GM10266 (cell line): ENCODE results near the gene COL20A1.

Experiments
- DNase-seq: peaks from one replicate; pipeline ENCODE4 v3.0.0; 2012; ENCODE audit errors: extremely low spot score
- TF ChIP-seq, protein P1 (sequence below): IDR thresholded peaks from 2 replicates; pipeline ENCODE4 v1.5.1; 2012; ENCODE audit warnings: mild to moderate bottlenecking, low read depth; ENCODE audit not compliant: control insufficient read depth, insufficient read depth; ENCODE audit errors: missing control alignments

COL20A1 gene

DNA sequence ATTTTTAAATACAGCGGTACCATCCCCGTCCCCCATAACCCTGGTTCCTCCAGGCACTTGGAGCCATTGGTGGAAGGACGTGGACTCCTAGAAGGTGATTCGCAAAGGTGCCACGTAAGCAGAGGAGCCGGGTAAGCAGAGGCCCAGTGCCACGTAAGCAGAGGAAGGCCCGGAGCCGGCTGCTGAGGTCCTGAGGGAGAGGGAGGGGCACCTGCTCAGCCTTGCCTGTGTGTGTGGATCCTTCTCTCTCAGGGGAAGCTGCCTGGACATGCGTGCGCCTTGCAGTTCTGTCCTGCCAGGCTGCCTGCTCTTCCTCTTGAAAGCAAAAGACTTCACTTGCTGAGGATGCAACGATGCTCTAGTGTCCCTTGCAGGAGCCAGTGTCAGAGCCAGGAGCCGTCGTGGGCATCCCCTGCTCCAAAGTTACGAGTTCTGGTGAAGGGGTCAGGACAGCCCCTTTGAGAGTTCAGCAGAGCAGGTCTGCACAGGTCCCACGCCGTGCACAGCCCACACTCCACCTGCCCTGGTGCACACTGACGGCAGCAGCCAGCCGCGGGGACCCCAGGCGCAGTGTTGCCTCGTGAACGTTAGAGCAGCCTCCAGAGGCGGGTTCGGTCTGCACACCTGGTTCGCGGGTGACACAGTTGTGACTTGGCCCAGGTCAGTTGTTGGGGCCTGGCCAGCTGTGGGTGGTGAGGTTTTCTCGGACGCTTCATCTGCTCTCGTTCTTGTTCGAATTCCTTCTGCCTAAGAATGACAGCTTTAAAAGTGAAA is 36.9 kb upstream of the COL20A1 start:
- DNase-seq = no peak
- TF ChIP-seq, protein P1, sequence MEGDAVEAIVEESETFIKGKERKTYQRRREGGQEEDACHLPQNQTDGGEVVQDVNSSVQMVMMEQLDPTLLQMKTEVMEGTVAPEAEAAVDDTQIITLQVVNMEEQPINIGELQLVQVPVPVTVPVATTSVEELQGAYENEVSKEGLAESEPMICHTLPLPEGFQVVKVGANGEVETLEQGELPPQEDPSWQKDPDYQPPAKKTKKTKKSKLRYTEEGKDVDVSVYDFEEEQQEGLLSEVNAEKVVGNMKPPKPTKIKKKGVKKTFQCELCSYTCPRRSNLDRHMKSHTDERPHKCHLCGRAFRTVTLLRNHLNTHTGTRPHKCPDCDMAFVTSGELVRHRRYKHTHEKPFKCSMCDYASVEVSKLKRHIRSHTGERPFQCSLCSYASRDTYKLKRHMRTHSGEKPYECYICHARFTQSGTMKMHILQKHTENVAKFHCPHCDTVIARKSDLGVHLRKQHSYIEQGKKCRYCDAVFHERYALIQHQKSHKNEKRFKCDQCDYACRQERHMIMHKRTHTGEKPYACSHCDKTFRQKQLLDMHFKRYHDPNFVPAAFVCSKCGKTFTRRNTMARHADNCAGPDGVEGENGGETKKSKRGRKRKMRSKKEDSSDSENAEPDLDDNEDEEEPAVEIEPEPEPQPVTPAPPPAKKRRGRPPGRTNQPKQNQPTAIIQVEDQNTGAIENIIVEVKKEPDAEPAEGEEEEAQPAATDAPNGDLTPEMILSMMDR = no peak

DNA sequence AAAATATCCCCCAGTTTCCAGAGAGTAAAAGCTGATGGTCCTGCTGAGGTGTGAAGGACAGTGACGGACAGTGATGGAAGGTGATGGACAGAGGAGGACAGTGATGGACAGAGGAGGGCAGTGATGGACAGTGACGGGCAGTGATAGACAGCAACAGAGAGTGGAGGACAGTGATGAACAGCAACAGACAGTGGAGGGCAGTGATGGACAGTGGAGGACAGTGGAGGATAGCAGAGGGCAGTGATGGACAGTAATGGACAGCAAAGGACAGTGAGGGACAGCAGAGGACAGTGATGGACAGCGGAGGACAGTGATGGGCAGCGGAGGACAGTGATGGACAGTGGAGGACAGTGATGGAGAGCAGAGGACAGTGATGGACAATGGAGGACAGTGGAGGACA is 36.0 kb upstream of the COL20A1 start:
- no peak for DNase-seq
- TF ChIP-seq, protein P1 = no peak

DNA sequence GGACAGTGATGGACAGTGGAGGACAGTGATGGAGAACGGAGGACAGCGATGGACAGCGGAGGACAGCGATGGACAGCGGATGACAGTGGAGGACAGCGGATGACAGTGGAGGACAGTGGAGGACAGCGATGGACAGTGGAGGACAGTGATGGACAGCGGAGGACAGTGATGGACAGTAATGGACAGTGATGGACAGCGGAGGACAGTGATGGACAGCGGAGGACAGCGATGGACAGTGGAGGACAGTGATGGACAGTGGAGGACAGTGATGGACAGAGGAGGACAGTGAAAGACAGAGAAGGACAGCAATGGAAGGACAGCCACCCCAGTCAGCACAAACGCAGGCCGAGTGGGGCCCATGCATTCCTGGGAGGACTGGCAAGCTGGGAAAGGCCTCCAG is 35.4 kb upstream of the COL20A1 start:
- no peak for DNase-seq
- TF ChIP-seq, protein P1 = no peak

DNA sequence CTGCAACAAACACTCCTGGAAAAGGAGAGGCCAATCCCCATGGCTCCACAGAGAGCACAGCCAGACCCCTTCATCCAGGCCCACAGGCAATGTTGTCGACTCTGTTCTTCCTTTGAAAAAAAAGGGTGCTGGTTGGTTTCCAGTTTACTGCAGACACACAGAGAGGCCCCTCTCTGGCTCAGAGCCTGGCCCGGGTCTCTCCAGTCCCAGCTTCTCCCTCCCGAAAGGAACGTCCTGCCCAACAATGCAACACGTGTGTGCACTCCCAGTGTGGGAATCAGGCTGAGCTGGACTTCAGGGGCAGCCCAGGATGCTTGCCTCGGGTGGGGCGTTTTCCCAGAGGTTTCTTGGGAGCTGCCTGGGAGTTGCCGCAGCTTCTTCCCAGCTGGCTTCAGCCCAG is 34.2 kb upstream of the COL20A1 start:
- TF ChIP-seq, protein P1 = no peak

DNA sequence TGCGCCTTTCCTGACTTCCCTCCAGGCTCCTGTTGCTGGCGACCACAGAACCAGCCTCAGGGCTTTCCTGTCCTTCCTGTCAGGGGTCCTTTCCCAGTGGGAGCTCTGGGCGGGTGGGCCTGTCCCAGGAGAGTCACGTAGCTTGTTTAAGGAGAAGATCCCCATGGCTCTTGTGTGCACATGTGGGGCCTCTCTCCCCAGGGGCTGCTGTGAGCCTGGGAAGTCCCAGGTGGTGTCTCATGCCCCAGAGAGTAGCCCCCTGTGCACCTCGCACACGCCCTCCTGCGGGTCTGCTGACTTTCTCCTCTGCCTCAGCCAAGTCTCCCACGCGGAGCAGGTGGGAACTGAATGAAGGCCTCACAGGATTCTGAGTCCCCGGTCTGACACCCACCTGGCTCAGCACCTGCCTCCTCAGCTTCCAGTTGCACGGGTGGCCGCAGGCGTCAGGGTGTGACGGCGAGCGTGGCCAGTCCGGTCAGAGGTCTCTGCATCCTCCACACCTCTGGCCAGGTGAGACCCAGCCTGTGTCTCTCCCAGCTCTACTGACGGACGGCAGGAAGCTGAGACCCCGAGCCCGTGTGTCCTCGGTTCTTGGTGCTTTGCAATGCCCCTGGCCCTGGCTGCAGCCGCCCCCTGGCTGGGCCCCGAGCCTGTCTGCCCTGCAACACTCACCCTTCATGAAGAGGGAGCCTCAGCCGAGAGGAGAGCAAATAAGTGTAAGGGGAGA is 33.1 kb upstream of the COL20A1 start:
- no peak for DNase-seq
- TF ChIP-seq, protein P1 = no peak

More for the DNA sequence above, 34.2 kb upstream of the COL20A1 start:
- DNase-seq = no peak

DNA sequence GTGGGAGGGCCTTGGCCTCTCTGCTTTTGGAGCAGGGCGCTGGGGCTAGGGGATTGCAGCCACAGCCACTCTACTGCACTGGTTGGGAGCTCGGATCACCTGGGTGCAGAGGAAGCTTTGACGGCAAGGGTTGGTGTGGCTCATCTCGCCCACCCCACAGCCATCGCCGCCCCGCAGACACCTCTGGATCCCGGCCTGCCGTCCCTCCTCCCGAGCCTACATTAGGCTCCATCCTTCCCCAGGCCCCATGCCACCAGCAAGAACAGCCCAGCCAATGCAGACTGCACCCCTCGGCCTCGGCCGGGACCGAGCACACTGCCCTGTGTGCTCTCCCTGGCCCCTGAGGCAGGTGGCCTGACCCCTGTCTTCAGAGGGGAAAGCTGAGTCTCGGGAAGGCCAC is 32.5 kb upstream of the COL20A1 start:
- no peak for DNase-seq
- TF ChIP-seq, protein P1 = no peak

DNA sequence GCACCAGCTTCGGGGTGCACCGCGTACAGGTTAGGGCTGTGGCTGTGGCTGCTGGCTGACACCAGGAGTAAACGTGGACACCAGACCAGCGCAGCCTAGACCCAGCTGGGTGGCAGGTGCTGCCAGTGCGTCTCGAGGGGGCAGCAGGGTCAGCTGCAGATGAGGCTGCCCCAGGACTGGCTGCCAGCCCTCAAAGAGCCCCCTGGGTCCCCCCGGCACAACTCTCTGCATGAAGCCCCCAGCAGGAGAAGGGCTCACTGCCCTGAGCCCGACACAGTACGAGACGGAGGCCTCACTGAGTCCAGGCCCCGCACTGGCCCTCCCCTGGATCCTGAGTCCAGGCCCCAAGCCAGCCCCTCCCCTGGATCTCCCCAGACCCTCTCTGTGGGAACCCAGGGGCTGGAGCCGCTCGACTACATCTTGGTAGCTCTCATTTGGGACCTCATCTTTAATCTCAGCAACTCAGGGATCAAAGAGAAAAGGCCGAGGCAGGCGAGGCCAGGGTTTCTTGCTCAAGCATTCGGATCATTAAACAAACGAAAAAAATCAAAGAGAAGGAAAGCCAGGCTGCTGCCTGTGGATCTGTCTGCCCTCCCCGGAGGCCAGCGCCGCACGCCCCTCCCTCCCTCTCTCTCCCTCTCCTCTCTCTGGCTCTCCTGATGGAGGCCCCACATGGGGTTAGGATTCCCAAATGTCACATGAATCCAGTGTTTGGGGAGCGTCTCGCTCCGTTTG is 31.8 kb upstream of the COL20A1 start:
- DNase-seq = no peak
- TF ChIP-seq, protein P1 = no peak
